ENCODE measurements around the gene CMTR1. TPM values are rescaled to one million over a fixed set of nuclear protein-coding genes. Genes with fewer than 3 reads are reported as not detected.

CMTR1 gene
- total and polyA plus RNA-seq, 2 of the 13 experiments (the other 11 are each of a cell fraction or from before 2014, with no cell fraction given) = 19.7 to 55.2 TPM

DNA sequence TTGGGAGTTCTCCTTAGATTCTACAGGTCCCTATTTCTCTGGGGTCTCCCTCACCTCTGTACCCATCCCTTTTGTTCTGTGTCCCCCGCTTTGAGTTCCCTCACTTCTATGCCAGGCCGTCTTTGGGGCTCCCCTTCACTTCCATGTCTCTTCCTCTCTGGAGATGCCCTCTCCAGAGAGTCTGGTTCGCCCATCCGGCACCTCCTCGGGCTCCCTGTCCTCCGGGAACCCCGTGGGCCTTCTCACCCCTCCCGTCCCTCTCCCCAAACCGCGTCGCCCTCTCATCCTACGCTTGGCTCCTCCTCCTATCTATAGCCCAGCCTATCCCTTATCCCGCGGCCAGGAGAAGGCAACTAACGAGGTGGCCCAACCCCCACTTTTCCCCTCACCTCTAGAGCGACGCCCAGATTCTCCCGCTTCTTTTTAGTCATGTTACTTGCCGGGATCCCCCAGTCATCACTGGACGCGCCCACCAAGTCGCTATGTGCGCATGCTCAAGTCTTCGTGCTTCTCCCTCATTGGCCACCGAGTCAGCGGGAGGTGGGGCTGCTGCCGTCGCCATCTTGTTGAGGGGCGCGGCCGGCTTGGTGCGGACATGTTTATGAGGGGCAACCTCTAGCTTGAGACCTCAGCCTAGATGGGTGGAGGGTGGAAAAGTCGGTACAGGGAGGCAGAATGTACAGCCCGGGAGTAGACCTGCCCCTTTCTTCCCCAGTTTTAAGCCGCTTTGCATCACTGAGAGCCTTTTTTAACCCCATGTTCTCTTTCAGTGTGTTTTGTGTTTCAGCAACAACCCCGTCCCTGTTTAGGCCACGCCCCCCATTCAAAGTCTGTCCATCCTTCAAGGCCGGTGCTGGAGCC is 66.6 kb downstream of the CMTR1 start, which contains the start of gene CCDC167 (continued):
- TF ChIP-seq ZHX2 (IDR thresholded peaks at IDR 0.05; ENCODE audit: low read depth) = peak; percentile 95
- no peak for TF ChIP-seq ZHX2 (CRISPR knock-in tag; IDR thresholded peaks at IDR 0.05; ENCODE audit: borderline replicate concordance)
- 0 out of 2 replicates have a peak, but pooled peaks have one; percentile 34 for TF ChIP-seq ZBTB3 (CRISPR knock-in tag; IDR thresholded peaks at IDR 0.05; ENCODE audit: borderline replicate concordance, low read depth)
- no peak for TF ChIP-seq CBX2 (IDR thresholded peaks at IDR 0.05; ENCODE audit: low read depth, low read length)
- no peak for TF ChIP-seq CBX2 (CRISPR knock-in tag; IDR thresholded peaks at IDR 0.05; ENCODE audit: low read depth)
- TF ChIP-seq KMT2B (CRISPR knock-in tag; IDR thresholded peaks at IDR 0.05) = peak; percentile 26; the same call in 1 of the 2 replicates
- no peak for TF ChIP-seq TCF7L2 (IDR thresholded peaks at IDR 0.05; ENCODE audit: low read depth, low read length)
- TF ChIP-seq ZFP90 (CRISPR knock-in tag; IDR thresholded peaks at IDR 0.05; ENCODE audit: borderline replicate concordance) = no peak
- TF ChIP-seq, protein P1, sequence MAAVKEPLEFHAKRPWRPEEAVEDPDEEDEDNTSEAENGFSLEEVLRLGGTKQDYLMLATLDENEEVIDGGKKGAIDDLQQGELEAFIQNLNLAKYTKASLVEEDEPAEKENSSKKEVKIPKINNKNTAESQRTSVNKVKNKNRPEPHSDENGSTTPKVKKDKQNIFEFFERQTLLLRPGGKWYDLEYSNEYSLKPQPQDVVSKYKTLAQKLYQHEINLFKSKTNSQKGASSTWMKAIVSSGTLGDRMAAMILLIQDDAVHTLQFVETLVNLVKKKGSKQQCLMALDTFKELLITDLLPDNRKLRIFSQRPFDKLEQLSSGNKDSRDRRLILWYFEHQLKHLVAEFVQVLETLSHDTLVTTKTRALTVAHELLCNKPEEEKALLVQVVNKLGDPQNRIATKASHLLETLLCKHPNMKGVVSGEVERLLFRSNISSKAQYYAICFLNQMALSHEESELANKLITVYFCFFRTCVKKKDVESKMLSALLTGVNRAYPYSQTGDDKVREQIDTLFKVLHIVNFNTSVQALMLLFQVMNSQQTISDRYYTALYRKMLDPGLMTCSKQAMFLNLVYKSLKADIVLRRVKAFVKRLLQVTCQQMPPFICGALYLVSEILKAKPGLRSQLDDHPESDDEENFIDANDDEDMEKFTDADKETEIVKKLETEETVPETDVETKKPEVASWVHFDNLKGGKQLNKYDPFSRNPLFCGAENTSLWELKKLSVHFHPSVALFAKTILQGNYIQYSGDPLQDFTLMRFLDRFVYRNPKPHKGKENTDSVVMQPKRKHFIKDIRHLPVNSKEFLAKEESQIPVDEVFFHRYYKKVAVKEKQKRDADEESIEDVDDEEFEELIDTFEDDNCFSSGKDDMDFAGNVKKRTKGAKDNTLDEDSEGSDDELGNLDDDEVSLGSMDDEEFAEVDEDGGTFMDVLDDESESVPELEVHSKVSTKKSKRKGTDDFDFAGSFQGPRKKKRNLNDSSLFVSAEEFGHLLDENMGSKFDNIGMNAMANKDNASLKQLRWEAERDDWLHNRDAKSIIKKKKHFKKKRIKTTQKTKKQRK (IDR thresholded peaks at IDR 0.05; ENCODE audit: low read length) = no peak
- TF ChIP-seq MEF2D (CRISPR knock-in tag; IDR thresholded peaks at IDR 0.05) = no peak
- TF ChIP-seq EP300 (IDR thresholded peaks at IDR 0.05; ENCODE audit: low read depth in 2 of 2, low read length in 2 of 2) = peak in 1 of 2 experiments; percentile 50; a peak in 1 of 4 replicates
- TF ChIP-seq EP300 (CRISPR knock-in tag; IDR thresholded peaks at IDR 0.05; ENCODE audit: borderline replicate concordance) = no peak
- TF ChIP-seq, protein P2, sequence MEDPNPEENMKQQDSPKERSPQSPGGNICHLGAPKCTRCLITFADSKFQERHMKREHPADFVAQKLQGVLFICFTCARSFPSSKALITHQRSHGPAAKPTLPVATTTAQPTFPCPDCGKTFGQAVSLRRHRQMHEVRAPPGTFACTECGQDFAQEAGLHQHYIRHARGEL (CRISPR knock-in tag; IDR thresholded peaks at IDR 0.05) = peak; percentile 39; the same call in 1 of the 2 replicates
- no peak; the same call in 1 of the 2 replicates for TF ChIP-seq ZNF556 (CRISPR knock-in tag; IDR thresholded peaks at IDR 0.05; ENCODE audit: borderline replicate concordance)
- TF ChIP-seq ZNF614 (CRISPR knock-in tag; IDR thresholded peaks at IDR 0.05; ENCODE audit: borderline replicate concordance) = peak; percentile 76; the same call in 1 of the 2 replicates
- TF ChIP-seq ATF2 (CRISPR knock-in tag; IDR thresholded peaks at IDR 0.05) = no peak; the same call in 1 of the 2 replicates
- TF ChIP-seq ZNF430 (CRISPR knock-in tag; IDR thresholded peaks at IDR 0.05) = 0 out of 2 replicates have a peak, but pooled peaks have one; percentile 63
- TF ChIP-seq ZSCAN12 (CRISPR knock-in tag; IDR thresholded peaks at IDR 0.05) = no peak

Measured in HepG2 (cell line).